ENCODE results near the gene HIPK1.

GRCh38 chr1:113999233-113999632 lies 70.1 kb downstream of the HIPK1 start:
- no peak for TF ChIP-seq CTCF (IDR thresholded peaks at IDR 0.05)
- TF ChIP-seq POLR2AphosphoS5 (IDR thresholded peaks at IDR 0.05; ENCODE audit: low read depth, low read length): no peak

Measured in Panc1 (cell line).